Endothelial cell of umbilical vein (primary cell): ENCODE data around the gene GAPDHS. TPM values are rescaled to one million over a fixed set of nuclear protein-coding genes. Genes with fewer than 3 reads are reported as not detected.
A peak's percentile ranks its signal among the peaks of the same experiment; 100 is the strongest.

Experiments
- BruUV-seq: library from RNA; stranded (reverse); fragments of 400-500 nt; replicated peaks from 2 replicates; lab custom pipeline; 2021; lab: Mats Ljungman, UMichigan
- CTCF ChIA-PET: fragments of 300-600, 350-600 bp; sonication (Branson Sonifier 250); formaldehyde crosslinking; loops from one replicate; lab custom pipeline; 2021; ENCODE audit warnings: antibody characterized with exemption, inconsistent platforms; lab: Charles Lee
- POLR2A ChIA-PET: fragments of 300-600, 350-600 bp; sonication (Branson Sonifier 250); formaldehyde crosslinking; loops from one replicate; lab custom pipeline; 2021; ENCODE audit warnings: antibody characterized with exemption, inconsistent platforms; lab: Charles Lee
- DNase-seq: peaks from one replicate; pipeline ENCODE4 v3.0.0-alpha.2; 2011; ENCODE audit warnings: low read depth, low spot score
- FAIRE-seq: peaks from 2 replicates; lab custom pipeline; 2011; peaks lifted over from hg19 to GRCh38; lab: Jason Lieb, UNC
- H2AFZ ChIP-seq: 2 replicates; pipeline ENCODE4 v1.6.0; 2012; ENCODE audit warnings: low read depth, low read length, control low read depth, inconsistent platforms
- H3K27ac ChIP-seq: 2 replicates; pipeline ENCODE4 v1.5.1; 2011; ENCODE audit warnings: low read depth, mild to moderate bottlenecking, control low read depth, low read length, moderate library complexity; ENCODE audit not compliant: insufficient read depth
- H3K27me3 ChIP-seq, 2 experiments: 2 replicates each; pipeline versions ENCODE4 v1.6.0 to v1.6.1; 2011; ENCODE audit warnings: low read length in 2 of 2, mixed read lengths in 1 of 2; ENCODE audit not compliant: control insufficient read depth in 2 of 2, insufficient read depth in 2 of 2
- H3K36me3 ChIP-seq, 2 experiments: 2 replicates in 1 of 2; 3 replicates in 1 of 2; pipeline ENCODE4 v1.5.1; 2011; ENCODE audit warnings: low read length in 2 of 2, mild to moderate bottlenecking in 1 of 2, moderate library complexity in 1 of 2; ENCODE audit not compliant: control insufficient read depth in 2 of 2, insufficient read depth in 2 of 2; ENCODE audit errors: extremely low read depth in 1 of 2
- H3K4me1 ChIP-seq: 3 replicates; pipeline ENCODE4 v1.5.1; 2011; ENCODE audit warnings: mild to moderate bottlenecking, low read length; ENCODE audit not compliant: control insufficient read depth, insufficient read depth; ENCODE audit errors: extremely low read depth
- H3K4me2 ChIP-seq: 2 replicates; pipeline ENCODE4 v1.6.1; 2011; ENCODE audit warnings: low read length, control low read depth, mixed read lengths; ENCODE audit not compliant: insufficient read depth
- H3K4me3 ChIP-seq, 3 experiments: fragments of 200-600 bp in 1 of 3; sonication (generic), shearing (Covaris generic) in 1 of 3; replicated peaks in 1 of 3; 2 replicates each; pipeline ENCODE4 v1.5.1; 2011 to 2016; ENCODE audit warnings: control low read depth in 3 of 3, low read length in 3 of 3, mild to moderate bottlenecking in 2 of 3, inconsistent platforms in 1 of 3, low read depth in 1 of 3, moderate library complexity in 1 of 3; ENCODE audit not compliant: insufficient read depth in 1 of 3
- H3K79me2 ChIP-seq: 2 replicates; pipeline ENCODE4 v1.6.0; 2012; ENCODE audit warnings: low read length, inconsistent platforms; ENCODE audit not compliant: control insufficient read depth, insufficient read depth
- H3K9ac ChIP-seq: replicated peaks from 2 replicates; pipeline ENCODE3; 2011; ENCODE audit warnings: low read length, control low read depth; ENCODE audit not compliant: insufficient read depth; ENCODE audit errors: extremely low read depth
- H3K9me1 ChIP-seq: replicated peaks from 3 replicates; pipeline ENCODE4 v1.6.0; 2011; ENCODE audit warnings: mild to moderate bottlenecking, low read length; ENCODE audit not compliant: control insufficient read depth, insufficient read depth; ENCODE audit errors: extremely low read depth
- H3K9me3 ChIP-seq: replicated peaks from 2 replicates; pipeline ENCODE4 v1.5.1; 2012; ENCODE audit warnings: low read length, inconsistent platforms; ENCODE audit not compliant: control insufficient read depth, insufficient read depth
- H4K20me1 ChIP-seq: replicated peaks from 2 replicates; pipeline ENCODE3; 2011; ENCODE audit warnings: mild to moderate bottlenecking, low read length; ENCODE audit not compliant: control insufficient read depth, insufficient read depth; ENCODE audit errors: extremely low read depth
- FOS ChIP-seq: IDR thresholded peaks from 2 replicates; pipeline ENCODE4 v1.6.1; 2011; ENCODE audit warnings: mild to moderate bottlenecking, low read length, moderate library complexity, borderline replicate concordance; ENCODE audit not compliant: insufficient read depth
- GATA2 ChIP-seq: IDR thresholded peaks from 2 replicates; pipeline ENCODE4 v1.7.0; 2011; ENCODE audit warnings: low read depth, mild to moderate bottlenecking, moderate library complexity, mixed read lengths, low read length; ENCODE audit not compliant: insufficient read length, insufficient read depth
- JUN ChIP-seq: IDR thresholded peaks from 2 replicates; pipeline ENCODE4 v1.6.1; 2011; ENCODE audit warnings: borderline replicate concordance, low read depth; ENCODE audit not compliant: insufficient read length, insufficient read depth
- MYC ChIP-seq: IDR thresholded peaks from one replicate; pipeline ENCODE4 v1.6.1; 2011; ENCODE audit warnings: mild to moderate bottlenecking, low read depth, low read length
- POLR2A ChIP-seq: IDR thresholded peaks from 2 replicates; pipeline ENCODE4 v1.6.1; 2012; ENCODE audit warnings: low read depth, mild to moderate bottlenecking, control low read depth, low read length
- POLR2AphosphoS5 ChIP-seq: IDR thresholded peaks from 2 replicates; pipeline ENCODE4 v1.6.1; 2012; ENCODE audit warnings: low read depth, mild to moderate bottlenecking, control low read depth, low read length, moderate library complexity; ENCODE audit not compliant: insufficient read depth
- dilution Hi-C: fragments of 300-500 bp; cut with MboI; formaldehyde crosslinking; loops from one replicate; pipeline ENCODE4 v1.15.0; 2019; ENCODE audit warnings: low sequenced_read_pairs; ENCODE audit not compliant: extremely low pct_ligation_motif_present
- intact Hi-C: fragments of 100-400 bp; cut with micrococcal nuclease; formaldehyde crosslinking; loops from one replicate; pipeline ENCODE4 v1.10.0; 2022
- polyA plus RNA-seq, 4 experiments: library from polyadenylated mRNA; depleted of rRNA in 3 of 4; stranded (reverse) in 3 of 4; unstranded in 1 of 4; fragments of >200 nt; gene quantifications; 2 replicates each; pipeline versions ENCODE4 v1.2.1 to v1.2.3, GENCODE V29; 2011 to 2012; ENCODE audit warnings: missing spikeins in 1 of 4
- total RNA-seq: library from RNA; stranded (reverse); gene quantifications from 2 replicates; pipeline ENCODE4 v1.2.3, GENCODE V29; 2021
- TF ChIP-seq, protein P1 (sequence below): IDR thresholded peaks from 2 replicates; pipeline ENCODE4 v1.6.1; 2011; ENCODE audit not compliant: insufficient read depth, insufficient read length
- TF ChIP-seq, protein P2 (sequence below), 2 donors: IDR thresholded peaks; 1 replicate in 1 of 2; 2 replicates in 1 of 2; pipeline ENCODE4 v1.5.1; 2011; ENCODE audit warnings: low read length in 2 of 2, mild to moderate bottlenecking in 2 of 2, moderate library complexity in 2 of 2, control low read depth in 1 of 2, inconsistent platforms in 1 of 2, low read depth in 1 of 2; ENCODE audit not compliant: insufficient read depth in 1 of 2; ENCODE audit errors: extremely low read depth in 1 of 2

Gene GAPDHS
- total and polyA plus RNA-seq, 2 donors (not counting 3 experiments of a cell fraction or from before 2014, with no cell fraction given), result not detected

DNA sequence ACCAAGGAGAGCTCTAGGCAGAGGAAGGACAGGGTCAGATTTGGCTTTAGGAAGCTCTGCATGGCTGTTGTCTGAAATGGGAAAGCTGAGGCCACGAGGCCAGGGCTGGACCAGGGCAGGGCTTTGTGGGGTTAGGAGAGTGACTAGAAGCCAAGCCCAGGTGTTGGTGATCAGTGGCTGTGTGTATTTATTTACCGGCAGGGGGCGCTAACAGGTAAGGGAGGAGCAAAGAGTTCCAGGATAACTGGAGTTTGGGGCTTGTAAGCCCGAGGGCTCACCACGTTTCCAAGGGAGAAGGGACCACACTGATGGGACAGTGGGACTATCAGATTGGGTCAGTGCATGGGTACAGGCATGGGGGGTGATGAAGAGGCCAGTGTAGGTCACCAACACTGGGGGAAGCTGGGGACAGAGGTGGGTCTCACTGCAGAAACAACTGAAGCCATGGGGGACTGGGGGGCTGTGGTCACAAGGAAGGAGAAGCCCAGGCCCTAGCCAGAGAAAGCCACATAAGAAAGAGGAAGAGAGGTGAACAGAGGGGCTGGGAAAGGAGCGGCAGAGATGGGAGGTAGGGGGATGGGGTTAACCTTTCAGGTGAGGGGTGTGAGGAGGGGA lies 16.0 kb downstream of the GAPDHS start:
- TF ChIP-seq FOS (no peak), POLR2A (no peak), POLR2AphosphoS5 (no peak), GATA2 (no peak), JUN (no peak), MYC (no peak)
- TF ChIP-seq, protein P1, sequence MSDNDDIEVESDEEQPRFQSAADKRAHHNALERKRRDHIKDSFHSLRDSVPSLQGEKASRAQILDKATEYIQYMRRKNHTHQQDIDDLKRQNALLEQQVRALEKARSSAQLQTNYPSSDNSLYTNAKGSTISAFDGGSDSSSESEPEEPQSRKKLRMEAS, result no peak
- TF ChIP-seq, protein P2, sequence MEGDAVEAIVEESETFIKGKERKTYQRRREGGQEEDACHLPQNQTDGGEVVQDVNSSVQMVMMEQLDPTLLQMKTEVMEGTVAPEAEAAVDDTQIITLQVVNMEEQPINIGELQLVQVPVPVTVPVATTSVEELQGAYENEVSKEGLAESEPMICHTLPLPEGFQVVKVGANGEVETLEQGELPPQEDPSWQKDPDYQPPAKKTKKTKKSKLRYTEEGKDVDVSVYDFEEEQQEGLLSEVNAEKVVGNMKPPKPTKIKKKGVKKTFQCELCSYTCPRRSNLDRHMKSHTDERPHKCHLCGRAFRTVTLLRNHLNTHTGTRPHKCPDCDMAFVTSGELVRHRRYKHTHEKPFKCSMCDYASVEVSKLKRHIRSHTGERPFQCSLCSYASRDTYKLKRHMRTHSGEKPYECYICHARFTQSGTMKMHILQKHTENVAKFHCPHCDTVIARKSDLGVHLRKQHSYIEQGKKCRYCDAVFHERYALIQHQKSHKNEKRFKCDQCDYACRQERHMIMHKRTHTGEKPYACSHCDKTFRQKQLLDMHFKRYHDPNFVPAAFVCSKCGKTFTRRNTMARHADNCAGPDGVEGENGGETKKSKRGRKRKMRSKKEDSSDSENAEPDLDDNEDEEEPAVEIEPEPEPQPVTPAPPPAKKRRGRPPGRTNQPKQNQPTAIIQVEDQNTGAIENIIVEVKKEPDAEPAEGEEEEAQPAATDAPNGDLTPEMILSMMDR (IDR thresholded peaks at IDR 0.05; ENCODE audit: extremely low read depth in 1 of 2, insufficient read depth in 1 of 2, low read depth in 1 of 2, low read length in 2 of 2), result peak; percentile 65 to 77
- Histone ChIP-seq H3K36me3 (no peaks in the 10 kb centered on the region), H2AFZ (no peak overlapping the region), H3K27me3 (no peaks in the 10 kb centered on the region), H4K20me1 (no peaks in the 10 kb centered on the region), H3K4me2 (no peak overlapping the region), H3K4me1 (peaks cover 16% of the 10 kb centered on the region), H3K27ac (no peak overlapping the region), H3K9ac (no peak overlapping the region), H3K79me2 (peaks cover 15% of the 10 kb centered on the region), H3K4me3 (no peak overlapping the region), H3K9me3 (no peaks in the 10 kb centered on the region), H3K9me1 (no peaks in the 10 kb centered on the region)
- intact Hi-C loops (loop anchor here (1.0 to 5.0 kb wide), 3 partner anchors 78 to 168 kb away; partner anchors contain the start of gene RBM42), dilution Hi-C loops (no loop called here)
- BruUV-seq, result no TSS peak
- ChIA-PET POLR2A (no interaction called here), CTCF (interaction anchor here (1.0 to 2.8 kb wide), 8 partner anchors 8 to 99 kb away, joined by 3 to 18 read pairs (median 6); partner anchors contain the start of genes ATP4A and COX6B1)
- DNase-seq (peak; percentile 48), FAIRE-seq (peak; percentile 72)
